ENCODE results near the gene P2RY4.
A peak's percentile ranks its signal among the peaks of the same experiment; 100 is the strongest.
"Not testable (repeated sequence)": the region's sequence is repeated elsewhere in the genome, so short reads cannot be mapped to it uniquely, and the experiment has no call there.

The P2RY4 gene

DNA sequence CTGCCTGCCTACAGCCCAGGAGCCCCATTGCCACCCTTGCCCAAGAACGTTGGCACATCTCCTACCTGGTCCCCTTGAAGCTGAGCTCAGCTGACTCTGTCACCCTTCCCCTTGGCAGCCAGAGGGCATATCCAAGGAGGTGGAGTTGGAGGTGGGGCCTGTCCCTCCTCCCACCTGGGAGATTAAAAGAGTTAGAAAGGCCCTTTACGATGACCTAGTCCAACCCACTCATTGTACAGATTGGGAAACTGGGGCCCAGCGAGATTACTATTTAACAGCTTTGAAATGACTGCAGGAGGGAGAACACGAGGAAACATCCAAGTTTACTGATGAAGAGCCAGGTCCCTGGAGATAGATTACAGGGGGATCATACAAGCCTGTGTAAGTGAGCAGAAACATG is at the start of gene P2RY4:
Gene P2RY4, minus strand, starts transcription at position 101 of the 400 bp plus-strand sequence. CDS start 580 bp downstream, outside the sequence.
- no peak for DNase-seq (ENCODE audit: low spot score)

DNA sequence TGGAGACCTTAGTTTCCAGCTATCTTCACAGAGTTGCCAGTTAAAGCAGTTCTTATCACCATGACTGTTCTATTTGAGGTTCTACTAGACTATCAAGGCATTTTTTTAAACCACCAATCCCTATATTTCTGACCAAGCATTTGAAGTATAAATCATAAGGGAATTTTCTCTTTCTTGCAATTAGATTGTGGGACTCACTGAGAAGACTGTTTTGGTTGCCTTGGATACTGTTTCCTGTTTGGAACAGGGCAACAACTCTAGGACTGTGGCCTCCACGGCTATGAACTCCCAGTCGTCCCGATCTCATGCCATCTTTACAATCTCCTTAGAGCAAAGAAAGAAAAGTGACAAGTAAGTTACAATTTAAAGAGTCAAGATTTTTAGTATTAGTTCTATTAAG is 41.7 kb upstream of the P2RY4 start:
- no peak for DNase-seq (ENCODE audit: low spot score)

DNA sequence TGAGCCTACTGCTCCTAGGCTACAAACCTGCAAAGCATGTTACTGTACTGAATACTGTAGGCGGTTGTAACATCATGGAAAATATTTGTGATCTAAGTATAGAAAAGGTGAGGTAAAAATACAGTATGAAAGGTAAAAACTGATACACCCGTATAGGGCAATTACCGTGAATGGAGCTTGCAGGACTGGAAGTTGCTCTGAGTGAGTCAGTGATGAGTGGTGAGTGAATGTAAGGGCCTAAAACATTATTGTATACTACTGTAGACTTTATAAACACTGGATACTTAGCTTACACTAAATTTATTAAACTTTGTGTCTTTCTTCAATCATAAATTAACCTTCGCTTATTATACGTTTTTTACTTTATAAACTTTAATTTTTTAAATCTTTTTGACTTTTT is 33.6 kb upstream of the P2RY4 start:
- peak; percentile 37 for DNase-seq (ENCODE audit: low spot score)

DNA sequence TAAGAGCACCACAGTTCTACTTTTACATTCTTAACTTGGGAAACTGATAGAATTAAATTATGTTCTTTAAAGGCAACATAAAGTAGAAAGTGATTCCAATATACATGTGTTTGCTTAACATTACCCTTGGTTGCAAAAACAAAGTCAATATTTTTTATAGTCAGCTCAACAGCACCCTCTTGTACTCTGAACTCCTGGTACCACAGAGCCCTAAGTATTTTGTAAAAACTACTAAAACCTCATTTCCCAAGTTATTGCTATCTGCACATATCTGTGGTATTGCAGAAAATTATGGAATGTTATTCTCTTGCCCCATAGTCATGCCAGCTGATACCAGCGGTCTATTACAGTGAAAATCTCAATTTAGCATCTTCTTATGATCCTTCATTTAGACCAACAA is 32.8 kb upstream of the P2RY4 start:
- DNase-seq (ENCODE audit: low spot score) = no peak

DNA sequence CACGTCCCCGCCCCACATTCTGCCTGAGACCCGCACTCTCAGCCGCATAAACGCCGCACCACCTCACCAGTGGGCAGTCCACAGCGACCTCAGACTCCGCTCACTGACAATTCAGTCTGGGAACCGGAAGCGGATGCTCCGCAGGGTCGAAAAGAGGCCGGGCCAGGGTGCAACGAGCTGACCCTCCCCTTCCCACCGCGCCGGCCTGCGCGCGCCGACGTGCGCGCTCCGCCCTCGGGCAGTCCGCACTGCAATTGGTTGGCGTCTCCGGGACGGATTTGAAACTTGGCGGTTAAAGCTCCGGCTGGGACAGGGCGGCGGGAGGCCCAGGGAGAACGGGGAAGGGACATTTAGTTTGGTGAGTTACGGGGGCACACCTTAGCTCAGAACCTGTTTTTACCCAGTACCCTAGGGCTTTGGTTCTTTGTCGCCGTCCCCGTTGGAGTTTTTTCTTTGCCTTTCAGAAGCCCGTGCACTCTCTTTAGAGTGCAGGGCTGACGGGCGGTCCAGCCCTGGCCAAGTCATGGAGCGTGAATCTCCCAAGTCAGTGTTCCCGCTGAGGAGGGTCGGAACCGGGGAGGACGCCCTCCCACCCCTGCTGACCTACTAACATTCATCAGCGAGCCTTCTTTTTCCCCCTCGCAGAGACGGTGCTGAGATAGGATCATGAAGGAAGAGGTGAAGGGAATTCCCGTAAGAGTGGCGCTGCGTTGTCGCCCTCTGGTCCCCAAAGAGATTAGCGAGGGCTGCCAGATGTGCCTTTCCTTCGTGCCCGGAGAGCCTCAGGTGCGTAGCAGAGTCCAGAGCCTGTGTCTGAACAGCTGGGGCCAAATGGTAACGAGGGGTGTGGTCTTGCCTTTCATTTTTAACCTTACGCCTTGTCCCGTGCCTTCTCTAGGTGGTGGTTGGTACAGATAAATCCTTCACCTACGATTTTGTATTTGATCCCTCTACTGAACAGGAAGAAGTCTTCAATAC is 30.1 kb upstream of the P2RY4 start, which contains the start of the genes KIF4A and PDZD11:
Gene KIF4A, plus strand, starts transcription at position 312 of the 978 bp plus-strand sequence. Its CDS starts 355 bp downstream, at position 667.
Gene PDZD11, minus strand, starts transcription at position 135 of the 978 bp plus-strand sequence. CDS start 586 bp downstream, outside the sequence.
- DNase-seq (ENCODE audit: low spot score) = peak; percentile 86

DNA sequence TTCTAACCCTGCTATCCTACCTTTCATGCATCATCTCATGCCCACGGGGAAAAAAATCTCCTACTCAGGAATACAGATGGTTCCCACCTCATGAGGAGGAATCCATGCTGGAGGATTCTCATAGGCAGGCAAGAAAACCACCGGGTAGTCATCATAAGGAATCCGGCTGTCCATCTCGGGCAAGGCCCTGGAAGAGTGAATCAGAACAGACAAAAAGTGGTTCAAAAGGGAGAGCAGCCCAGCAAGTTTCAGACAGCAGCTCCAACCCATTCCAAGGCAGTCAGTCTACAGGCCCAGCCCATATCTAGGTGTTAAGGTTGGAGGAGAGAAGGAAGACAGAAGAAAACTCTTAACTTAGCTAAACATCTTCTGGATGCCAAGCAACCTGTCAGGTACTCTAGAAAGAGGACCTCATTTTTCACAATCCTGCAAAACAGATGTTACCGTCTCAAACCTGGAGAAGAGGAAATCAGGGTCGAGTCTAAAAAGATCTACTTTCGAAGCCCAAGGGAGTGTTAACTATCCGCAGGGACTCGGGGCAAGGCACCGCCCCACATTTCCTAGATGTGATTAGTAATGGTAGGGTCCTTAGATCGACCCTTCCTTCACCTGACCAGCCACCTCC is 29.3 kb upstream of the P2RY4 start:
- peak; percentile 33 for DNase-seq (ENCODE audit: low spot score)

DNA sequence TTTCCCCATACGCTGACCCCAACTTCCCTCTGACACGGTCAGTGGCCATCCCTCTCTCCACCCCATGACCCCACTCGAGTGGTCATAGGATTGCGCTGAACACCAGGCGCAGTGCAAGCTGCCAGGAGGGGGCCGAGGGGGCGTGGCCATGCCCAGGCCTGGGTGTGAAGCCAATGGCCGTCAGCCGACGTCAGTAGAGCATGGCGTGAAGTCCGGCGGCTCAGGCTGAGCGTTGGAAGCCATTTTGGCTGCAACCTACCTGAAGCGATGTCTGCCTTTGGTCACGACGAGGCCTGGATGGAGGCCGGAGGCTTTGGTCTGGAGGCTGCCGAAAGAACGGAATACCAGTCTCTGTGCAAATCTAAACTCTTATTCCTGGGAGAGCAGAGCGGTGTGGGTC is 21.9 kb upstream of the P2RY4 start, which contains the start of gene RAB41:
Gene RAB41, plus strand, starts transcription at position 222 of the 400 bp plus-strand sequence. Its CDS starts 46 bp downstream, at position 268.
- DNase-seq (ENCODE audit: low spot score) = no peak

DNA sequence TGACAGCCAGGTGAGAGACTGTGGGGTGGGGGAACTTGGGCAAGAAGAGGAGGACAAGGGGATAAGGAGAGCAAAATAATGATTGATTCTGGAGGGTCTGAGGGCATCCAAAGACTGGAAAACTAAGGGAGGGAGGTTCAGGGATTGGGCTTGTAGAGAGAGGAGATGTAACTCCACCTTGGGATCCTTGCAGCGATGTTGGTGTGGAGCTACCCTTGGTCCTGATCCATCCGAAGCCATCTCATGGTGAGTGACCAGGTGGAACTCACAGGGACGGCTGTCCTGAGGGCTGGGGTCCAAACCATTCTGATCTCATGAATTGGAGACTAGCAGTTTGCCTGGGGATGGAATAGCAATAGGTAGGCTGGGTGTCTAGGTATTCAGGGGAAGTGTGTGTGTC is 20.6 kb upstream of the P2RY4 start:
- no peak for DNase-seq (ENCODE audit: low spot score)

DNA sequence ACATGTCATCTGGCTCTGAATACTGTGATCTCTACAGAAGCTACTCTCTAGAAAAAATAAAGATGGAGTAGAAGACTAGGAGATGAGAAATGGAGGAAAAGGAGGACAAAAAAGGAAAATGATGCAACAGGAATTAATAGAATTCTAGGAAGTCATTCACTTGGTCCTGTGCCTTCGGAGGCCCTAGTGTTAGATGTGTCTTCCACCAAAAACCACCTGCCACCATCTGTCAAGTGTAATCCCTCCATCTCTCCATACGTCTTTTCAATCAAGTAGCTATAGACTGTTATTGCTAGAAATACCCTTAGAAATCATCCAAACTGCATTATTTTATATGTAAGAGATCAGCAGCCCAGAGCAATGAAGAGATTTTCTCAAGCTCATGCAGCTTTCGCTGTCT is 19.1 kb upstream of the P2RY4 start:
- no peak for DNase-seq (ENCODE audit: low spot score)

DNA sequence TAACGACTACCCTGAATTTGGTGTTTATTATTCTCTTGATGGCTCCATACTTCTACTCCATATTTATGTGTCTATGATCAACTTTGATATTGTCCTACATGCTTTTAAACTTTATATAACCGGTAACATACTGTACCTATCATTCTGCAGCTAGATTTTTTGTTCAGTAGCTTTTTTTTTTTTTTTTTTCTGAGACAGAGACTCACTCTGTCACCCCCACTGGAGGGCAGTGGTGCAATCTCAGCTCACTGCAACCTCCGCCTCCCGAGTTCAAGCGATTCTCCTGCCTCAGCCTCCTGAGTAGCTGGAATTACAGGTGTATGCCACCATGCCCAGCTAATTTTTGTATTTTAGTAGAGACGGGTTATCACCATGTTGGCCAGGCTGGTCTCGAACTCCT is 14.0 kb upstream of the P2RY4 start:
- DNase-seq (ENCODE audit: low spot score) = not testable (repeated sequence)

DNA sequence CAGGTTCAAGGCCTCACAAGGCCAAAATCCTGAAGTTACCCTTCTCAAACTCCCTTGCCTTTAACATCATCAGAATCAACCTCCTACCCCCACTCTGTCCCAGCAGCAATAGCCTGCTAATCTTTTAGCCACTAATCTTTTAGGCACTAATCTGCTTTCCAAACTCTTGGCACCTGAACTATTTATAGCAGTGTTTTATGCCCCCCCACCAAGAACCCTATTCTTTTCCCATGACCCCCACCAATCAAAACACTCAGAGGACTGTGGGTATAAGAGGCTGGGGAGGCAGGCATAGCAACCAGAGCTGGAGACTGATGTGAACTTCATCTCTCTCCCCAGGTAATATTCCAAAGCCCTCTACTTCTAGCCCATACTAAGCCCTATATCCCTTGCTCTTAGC is 8.0 kb upstream of the P2RY4 start, which contains the start of gene ARR3:
Gene ARR3, plus strand, starts transcription at position 301 of the 400 bp plus-strand sequence. CDS start 1,052 bp downstream, outside the sequence.
- DNase-seq (ENCODE audit: low spot score) = no peak

DNA sequence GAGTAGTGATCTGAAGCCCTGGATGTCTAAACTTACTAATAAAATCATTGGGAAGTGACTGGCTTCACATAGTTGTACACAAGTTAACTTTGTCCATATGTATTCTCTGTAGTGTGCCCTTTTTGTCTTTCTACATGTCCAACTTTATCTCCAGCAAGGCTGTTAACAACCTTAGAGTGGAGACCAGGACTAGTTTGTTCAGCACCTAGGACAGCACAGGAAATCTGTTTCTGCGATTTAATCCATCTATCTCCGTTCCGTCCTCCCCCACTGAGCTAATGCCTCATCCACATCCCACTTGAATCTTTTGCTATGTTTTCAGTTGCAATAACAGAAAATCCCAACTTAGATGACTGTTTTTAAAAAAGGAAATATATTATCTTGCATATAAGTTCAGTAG is 4.8 kb upstream of the P2RY4 start:
- DNase-seq (ENCODE audit: low spot score) = no peak

DNA sequence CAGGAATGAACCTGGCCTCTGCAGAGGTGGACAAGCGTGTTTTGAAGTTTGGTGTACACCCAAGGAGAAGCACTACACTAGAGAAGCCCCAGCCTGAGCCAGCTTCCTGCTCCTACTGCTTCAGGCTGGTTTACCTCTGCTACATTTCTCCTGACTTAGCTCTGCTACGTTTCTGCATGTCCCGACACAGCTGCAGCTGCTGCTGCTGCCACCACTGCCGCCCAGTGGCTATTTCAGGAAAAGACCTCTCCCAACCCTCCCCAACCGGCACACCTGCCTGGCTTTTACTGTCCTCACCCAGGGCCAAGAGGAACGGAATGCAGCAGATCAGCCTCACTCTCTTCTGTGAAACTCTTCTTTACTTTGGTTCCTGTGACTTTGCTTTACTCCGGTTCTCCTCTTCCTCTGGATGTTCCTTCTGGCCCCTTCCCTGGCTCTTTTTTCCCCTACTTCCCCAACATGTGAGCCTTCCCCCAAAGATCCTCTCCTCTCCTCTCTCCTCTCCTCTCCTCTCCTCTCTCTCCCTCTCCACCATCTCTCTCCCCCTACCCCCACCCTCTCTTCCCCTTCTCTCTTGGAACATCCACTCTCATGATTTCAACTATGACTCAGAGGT is 3.1 kb upstream of the P2RY4 start:
- peak; percentile 26 for DNase-seq (ENCODE audit: low spot score)

DNA sequence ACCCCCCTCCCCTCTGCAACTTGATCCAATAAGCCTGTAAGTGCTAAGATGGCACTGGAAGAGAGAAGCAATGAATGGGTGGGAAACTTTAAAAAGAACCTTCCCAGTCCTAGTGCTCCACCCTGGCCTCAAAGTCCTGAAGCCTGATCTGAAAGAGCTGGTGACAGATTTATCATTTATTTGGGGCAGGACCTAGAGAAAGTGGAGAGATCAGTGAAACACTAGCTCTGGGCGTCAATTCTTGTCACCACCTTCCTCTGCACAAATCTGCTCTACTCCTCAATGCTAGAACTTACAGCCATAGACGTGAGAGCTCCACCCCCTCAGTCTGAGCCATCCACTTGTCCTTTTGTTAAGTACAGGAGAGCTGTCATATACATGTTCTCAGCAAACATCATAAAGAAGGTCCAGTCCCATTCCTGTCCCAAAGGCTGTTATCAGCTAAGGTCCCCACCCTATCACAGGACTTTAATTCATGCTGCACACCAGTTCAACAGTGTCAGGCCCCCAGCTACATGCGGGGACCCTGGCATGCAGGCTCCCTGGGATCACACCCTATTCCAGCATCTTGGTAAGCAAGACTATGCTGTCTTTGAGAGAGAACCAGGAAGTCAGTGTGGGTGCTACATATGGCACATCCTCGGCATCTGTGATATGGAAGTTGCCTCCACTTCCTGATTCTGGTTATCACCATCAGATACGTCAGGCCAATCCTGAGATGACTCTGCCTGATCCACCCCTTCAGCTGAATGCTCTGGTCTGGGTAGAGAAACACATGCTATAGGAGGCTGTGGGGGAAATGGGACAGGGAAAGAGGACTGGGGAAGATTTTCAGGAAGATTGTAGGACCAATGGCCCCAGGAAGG is 2.3 kb downstream of the P2RY4 start:
- no peak for DNase-seq (ENCODE audit: low spot score)

DNA sequence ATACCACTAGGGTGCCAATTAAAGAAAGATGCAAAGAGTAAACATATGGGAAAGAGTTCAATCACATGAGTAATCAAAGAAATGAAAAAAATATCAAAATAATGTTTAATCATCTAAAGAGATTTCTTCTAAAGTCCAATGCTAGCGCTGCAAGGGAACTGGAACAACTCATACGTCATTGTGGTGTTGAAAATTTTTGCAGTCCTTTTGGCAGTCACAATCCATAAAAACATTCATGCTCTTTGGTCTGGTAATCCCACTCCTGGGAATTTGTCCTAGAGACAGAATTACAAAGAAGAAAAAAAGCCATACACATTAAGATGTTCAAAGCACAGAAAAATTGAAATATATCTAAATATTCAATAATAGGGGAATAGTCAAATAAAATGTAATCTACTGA is 4.6 kb downstream of the P2RY4 start:
- no peak for DNase-seq (ENCODE audit: low spot score)

DNA sequence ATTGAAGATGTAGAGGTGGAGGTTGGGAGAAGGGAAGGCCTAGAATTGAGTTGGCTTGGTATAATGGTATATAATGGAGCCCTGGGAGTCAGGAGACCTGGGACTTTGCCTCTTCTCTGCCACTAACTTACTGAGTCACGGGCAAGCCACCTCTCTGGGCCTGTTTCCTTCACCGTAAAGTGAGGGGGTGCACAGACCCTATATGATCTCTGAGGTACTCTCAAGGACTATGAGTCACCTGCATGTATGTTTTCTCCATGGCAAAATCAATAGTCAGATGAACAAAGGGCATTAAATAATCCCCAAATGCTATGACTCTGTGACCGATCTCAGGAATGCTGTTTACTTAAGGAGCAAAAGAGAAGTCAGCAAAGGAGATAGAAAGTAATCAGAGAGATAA is 5.1 kb downstream of the P2RY4 start:
- no peak for DNase-seq (ENCODE audit: low spot score)

DNA sequence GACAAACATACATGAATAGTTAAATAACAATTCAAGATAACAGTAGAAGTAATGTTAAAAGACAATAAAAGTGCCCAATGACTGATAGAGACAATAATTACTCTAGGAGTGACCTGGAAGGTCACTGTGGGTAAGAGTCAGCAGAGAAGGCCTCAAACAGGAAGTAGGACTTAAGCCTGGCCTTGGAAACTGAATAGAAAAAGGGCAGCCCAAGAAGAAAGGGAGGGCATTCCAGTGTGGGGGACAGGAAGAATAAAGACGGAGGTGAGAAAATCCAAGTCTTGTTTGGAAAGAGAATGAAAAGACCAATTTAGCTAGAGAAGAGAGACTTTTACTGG is 6.0 kb downstream of the P2RY4 start:
- peak; percentile 8 for DNase-seq (ENCODE audit: low spot score)

DNA sequence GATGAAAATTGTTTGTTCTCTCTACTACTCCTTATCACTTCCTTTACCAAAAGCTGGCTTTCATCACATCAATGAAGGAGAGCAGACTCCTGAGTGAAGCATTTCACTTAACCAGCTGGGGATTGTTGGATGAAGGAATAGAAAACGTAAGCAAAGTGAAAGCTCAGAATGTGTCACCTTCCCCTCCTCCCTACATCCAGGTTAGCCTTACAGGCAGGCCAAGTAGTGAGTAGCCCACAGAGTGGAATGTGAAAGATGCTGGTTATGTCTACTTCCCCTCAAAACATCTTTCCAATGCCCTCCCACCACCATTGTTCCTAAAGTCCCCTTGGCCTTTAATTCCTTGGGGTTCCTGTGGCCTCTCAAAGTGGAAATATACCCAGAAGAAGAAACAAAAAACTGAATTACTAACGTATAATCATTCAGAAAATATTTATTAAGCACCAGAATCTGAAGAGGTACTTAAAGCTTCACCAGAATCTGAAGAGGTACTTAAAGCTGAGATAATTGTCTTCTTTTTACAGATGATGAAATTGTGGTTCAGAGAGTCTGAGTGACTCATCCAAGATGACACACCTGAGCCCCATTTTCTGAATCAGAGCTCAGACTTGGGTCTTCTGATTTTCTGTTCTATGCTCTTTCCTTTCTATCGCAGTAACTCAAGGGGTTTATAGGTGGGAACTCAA is 6.5 kb downstream of the P2RY4 start:
- DNase-seq (ENCODE audit: low spot score) = peak; percentile 55

DNA sequence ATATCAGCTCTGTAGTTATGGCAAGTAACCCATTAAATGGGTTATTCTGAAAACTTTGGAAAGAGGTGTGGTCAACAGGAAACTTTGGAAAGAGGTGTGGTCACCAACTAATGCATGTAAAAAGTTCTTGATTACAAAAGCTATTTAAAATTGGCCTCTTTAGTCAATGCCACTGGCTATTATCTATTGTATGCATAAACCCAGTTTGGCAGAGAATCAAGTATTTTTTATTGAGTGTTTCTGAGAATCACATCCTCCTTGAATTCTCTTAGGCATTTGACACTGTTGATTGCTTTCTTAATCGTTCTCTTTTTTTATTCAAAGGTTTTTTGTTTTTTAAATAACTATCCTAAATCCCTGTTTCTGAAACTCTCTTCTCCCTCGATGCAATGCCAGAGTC is 7.5 kb downstream of the P2RY4 start:
- no peak for DNase-seq (ENCODE audit: low spot score)

DNA sequence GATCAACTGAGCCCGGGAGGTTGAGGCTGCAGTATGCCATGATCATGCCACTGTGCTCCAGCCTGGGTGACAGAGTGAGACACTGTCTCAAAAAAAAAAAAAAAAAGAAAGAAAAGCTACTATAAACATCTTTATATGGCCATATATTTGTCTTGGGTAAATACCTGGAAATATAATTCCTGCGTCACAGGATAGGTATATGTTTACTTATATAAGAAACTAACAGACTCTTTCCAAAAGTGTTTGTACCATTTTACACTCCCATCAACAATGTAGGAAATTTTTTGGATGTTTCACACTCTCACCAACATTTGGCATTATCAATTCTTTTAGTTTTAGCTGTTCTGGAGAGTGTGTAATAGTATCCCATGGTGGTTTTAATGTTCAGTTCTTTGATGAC is 12.8 kb downstream of the P2RY4 start:
- DNase-seq (ENCODE audit: low spot score) = no peak

DNA sequence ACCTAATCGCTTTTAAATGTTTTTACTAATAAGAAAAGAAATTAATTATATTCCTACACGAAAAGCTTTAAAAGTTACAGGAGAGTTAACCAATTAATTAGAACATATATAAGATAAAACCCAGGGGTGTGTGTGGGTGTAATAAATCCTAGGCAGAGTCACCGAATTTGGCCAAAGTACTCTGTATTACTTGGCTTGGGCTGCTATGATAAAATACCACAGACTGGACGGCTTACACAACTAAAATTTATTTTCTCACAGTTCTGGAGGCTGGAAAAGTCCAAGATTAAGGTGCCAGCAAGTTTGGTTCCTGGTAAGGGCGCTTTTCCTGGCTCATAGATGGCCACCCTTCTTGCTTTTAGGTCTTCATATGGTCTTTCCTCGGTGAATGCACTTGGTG is 15.1 kb downstream of the P2RY4 start:
- no peak for DNase-seq (ENCODE audit: low spot score)

Data from RKO (cell line).